IMR-90 (cell line): Measurements from ENCODE around the gene ATP1B1.

Experiments used
- CEBPB ChIP-seq: IDR thresholded peaks from 2 replicates; pipeline ENCODE4 v1.6.1; 2012; ENCODE audit warnings: low read depth, low read length, improper control_type of control experiment
- CHD1 ChIP-seq: IDR thresholded peaks from 2 replicates; pipeline ENCODE4 v1.6.1; 2012; ENCODE audit warnings: low read depth, low read length, improper control_type of control experiment
- FOS ChIP-seq: fragments of 150-350 bp; IDR thresholded peaks from 2 replicates; pipeline ENCODE4 v1.6.1; 2016; ENCODE audit warnings: low read depth, low read length
- MAFK ChIP-seq: IDR thresholded peaks from 2 replicates; pipeline ENCODE4 v1.6.1; 2012; ENCODE audit warnings: low read depth, low read length, improper control_type of control experiment
- MAZ ChIP-seq: IDR thresholded peaks from 2 replicates; pipeline ENCODE4 v1.6.1; 2012; ENCODE audit warnings: low read depth, mild to moderate bottlenecking, low read length, improper control_type of control experiment, moderate library complexity, borderline replicate concordance
- MXI1 ChIP-seq: IDR thresholded peaks from 2 replicates; pipeline ENCODE4 v1.6.1; 2012; ENCODE audit warnings: low read depth, mild to moderate bottlenecking, low read length, moderate library complexity, borderline replicate concordance
- NFE2L2 ChIP-seq: fragments of 150-350 bp; IDR thresholded peaks from 2 replicates; pipeline ENCODE4 v1.6.1; 2016; ENCODE audit warnings: low read depth, mild to moderate bottlenecking, low read length
- POLR2A ChIP-seq: IDR thresholded peaks from 2 replicates; pipeline ENCODE4 v1.6.1; 2012; ENCODE audit warnings: mild to moderate bottlenecking, low read depth, low read length
- RAD21 ChIP-seq: IDR thresholded peaks from 2 replicates; pipeline ENCODE4 v1.6.1; 2012; ENCODE audit warnings: low read length, improper control_type of control experiment
- RCOR1 ChIP-seq: IDR thresholded peaks from 2 replicates; pipeline ENCODE4 v1.6.1; 2012; ENCODE audit warnings: mild to moderate bottlenecking, low read length, improper control_type of control experiment; ENCODE audit not compliant: insufficient replicate concordance
- RFX5 ChIP-seq: IDR thresholded peaks from 2 replicates; pipeline ENCODE4 v1.8.0; 2012; ENCODE audit warnings: low read depth, mild to moderate bottlenecking, low read length, moderate library complexity
- TF ChIP-seq, protein P1 (sequence below): conservative IDR thresholded peaks from 2 replicates; pipeline ENCODE4 v1.5.1; 2012; ENCODE audit warnings: mild to moderate bottlenecking, low read depth, low read length, improper control_type of control experiment
- TF ChIP-seq, protein P2 (sequence below): fragments of 150-350 bp; IDR thresholded peaks from 2 replicates; pipeline ENCODE4 v1.6.1; 2017; ENCODE audit warnings: mild to moderate bottlenecking, antibody characterized with exemption, low read length, low read depth
- TF ChIP-seq, protein P3 (sequence below): fragments of 150-350 bp; IDR thresholded peaks from 2 replicates; pipeline ENCODE4 v1.6.1; 2016; ENCODE audit warnings: low read depth, mild to moderate bottlenecking, low read length, moderate library complexity, borderline replicate concordance

DNA sequence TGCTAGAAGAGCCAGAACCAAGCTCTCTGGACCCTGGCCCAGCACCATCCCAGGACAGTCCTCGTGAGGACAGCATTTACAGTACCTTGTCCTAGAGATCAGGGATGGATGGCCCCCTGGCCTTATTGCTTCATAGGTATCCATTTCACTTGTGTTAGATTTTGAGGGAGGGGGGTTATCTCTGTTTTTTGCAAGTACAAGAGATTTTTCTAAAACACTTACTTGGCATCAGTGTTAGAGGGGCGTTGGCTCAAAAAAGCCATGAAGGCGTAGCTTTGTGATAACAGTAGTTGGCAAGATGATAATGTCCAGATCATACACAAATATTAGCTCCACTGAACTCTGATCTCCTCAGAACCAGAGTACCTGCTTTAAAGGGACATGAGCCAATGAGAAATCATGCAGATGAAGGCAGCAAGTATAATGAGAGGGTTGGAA lies 5.8 kb upstream of the ATP1B1 start:
- no peak for TF ChIP-seq POLR2A
- TF ChIP-seq, protein P1, sequence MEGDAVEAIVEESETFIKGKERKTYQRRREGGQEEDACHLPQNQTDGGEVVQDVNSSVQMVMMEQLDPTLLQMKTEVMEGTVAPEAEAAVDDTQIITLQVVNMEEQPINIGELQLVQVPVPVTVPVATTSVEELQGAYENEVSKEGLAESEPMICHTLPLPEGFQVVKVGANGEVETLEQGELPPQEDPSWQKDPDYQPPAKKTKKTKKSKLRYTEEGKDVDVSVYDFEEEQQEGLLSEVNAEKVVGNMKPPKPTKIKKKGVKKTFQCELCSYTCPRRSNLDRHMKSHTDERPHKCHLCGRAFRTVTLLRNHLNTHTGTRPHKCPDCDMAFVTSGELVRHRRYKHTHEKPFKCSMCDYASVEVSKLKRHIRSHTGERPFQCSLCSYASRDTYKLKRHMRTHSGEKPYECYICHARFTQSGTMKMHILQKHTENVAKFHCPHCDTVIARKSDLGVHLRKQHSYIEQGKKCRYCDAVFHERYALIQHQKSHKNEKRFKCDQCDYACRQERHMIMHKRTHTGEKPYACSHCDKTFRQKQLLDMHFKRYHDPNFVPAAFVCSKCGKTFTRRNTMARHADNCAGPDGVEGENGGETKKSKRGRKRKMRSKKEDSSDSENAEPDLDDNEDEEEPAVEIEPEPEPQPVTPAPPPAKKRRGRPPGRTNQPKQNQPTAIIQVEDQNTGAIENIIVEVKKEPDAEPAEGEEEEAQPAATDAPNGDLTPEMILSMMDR = no peak
- no peak for TF ChIP-seq RCOR1
- no peak for TF ChIP-seq NFE2L2
- TF ChIP-seq CHD1 = no peak
- no peak for TF ChIP-seq MAFK
- TF ChIP-seq MXI1 = no peak
- no peak for TF ChIP-seq RAD21
- TF ChIP-seq, protein P2, sequence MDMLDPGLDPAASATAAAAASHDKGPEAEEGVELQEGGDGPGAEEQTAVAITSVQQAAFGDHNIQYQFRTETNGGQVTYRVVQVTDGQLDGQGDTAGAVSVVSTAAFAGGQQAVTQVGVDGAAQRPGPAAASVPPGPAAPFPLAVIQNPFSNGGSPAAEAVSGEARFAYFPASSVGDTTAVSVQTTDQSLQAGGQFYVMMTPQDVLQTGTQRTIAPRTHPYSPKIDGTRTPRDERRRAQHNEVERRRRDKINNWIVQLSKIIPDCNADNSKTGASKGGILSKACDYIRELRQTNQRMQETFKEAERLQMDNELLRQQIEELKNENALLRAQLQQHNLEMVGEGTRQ = no peak
- TF ChIP-seq, protein P3, sequence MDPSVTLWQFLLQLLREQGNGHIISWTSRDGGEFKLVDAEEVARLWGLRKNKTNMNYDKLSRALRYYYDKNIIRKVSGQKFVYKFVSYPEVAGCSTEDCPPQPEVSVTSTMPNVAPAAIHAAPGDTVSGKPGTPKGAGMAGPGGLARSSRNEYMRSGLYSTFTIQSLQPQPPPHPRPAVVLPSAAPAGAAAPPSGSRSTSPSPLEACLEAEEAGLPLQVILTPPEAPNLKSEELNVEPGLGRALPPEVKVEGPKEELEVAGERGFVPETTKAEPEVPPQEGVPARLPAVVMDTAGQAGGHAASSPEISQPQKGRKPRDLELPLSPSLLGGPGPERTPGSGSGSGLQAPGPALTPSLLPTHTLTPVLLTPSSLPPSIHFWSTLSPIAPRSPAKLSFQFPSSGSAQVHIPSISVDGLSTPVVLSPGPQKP = no peak
- TF ChIP-seq RFX5 = no peak
- no peak for TF ChIP-seq CEBPB
- TF ChIP-seq FOS = no peak
- TF ChIP-seq MAZ = no peak
